PC-3 (cell line): ENCODE results near the gene RANBP10. TPM values are rescaled to one million over a fixed set of nuclear protein-coding genes. Genes with fewer than 3 reads are reported as not detected.

Experiments
- ATAC-seq: fragments of 200-7000 bp; cut with Tn5 transposase; 2 replicates; pipeline ENCODE4 v1.9.1; 2020; ENCODE audit warnings: mild to moderate bottlenecking, moderate library complexity
- BruUV-seq: library from RNA; stranded (reverse); fragments of 400-500 nt; replicated peaks from 2 replicates; lab custom pipeline; 2021; lab: Mats Ljungman, UMichigan
- CTCF ChIA-PET: fragments of 300-600 bp; sonication (Branson Sonifier 250); formaldehyde crosslinking; loops from one replicate; lab custom pipeline; 2022; ENCODE audit warnings: antibody characterized with exemption; lab: Charles Lee
- POLR2A ChIA-PET: fragments of 300-600 bp; sonication (Branson Sonifier 250); formaldehyde crosslinking; loops from one replicate; lab custom pipeline; 2022; ENCODE audit warnings: antibody characterized with exemption; ENCODE audit not compliant: unreplicated experiment; lab: Charles Lee
- DNase-seq: peaks from one replicate; pipeline ENCODE4 v3.0.0-alpha.2; 2015
- H2AFZ ChIP-seq: fragments of 300-600 bp; sonication (generic); 2 replicates; pipeline ENCODE4 v1.6.0; 2016; ENCODE audit warnings: antibody characterized with exemption, low read length
- H3F3A ChIP-seq: fragments of 300-600 bp; sonication (generic); one replicate; pipeline ENCODE4 v1.6.0; 2017; ENCODE audit warnings: antibody characterized with exemption, low read length, control low read depth, mild to moderate bottlenecking; ENCODE audit not compliant: unreplicated experiment
- H3K27ac ChIP-seq: fragments of 300-600 bp; sonication (generic); 2 replicates; pipeline ENCODE4 v1.5.1; 2016; ENCODE audit warnings: mild to moderate bottlenecking, low read length
- H3K27me3 ChIP-seq: fragments of 300-600 bp; sonication (generic); 2 replicates; pipeline ENCODE4 v1.6.1; 2016; ENCODE audit warnings: low read length, mixed read lengths
- H3K36me3 ChIP-seq: fragments of 300-600 bp; sonication (generic); 2 replicates; pipeline ENCODE4 v1.6.1; 2016; ENCODE audit warnings: low read depth, mixed run types, low read length, mixed read lengths
- H3K4me1 ChIP-seq: fragments of 300-600 bp; sonication (generic); 2 replicates; pipeline ENCODE4 v1.5.1; 2016; ENCODE audit warnings: low read length; ENCODE audit not compliant: insufficient read depth
- H3K4me2 ChIP-seq: fragments of 300-600 bp; sonication (generic); 2 replicates; pipeline ENCODE4 v1.6.0; 2016; ENCODE audit warnings: low read length
- H3K4me3 ChIP-seq: fragments of 300-600 bp; sonication (generic); 2 replicates; pipeline ENCODE4 v1.5.1; 2016; ENCODE audit warnings: mild to moderate bottlenecking, low read length, mixed read lengths
- H3K79me2 ChIP-seq: fragments of 300-600 bp; sonication (generic); 2 replicates; pipeline ENCODE4 v1.6.1; 2017; ENCODE audit warnings: low read length, mixed read lengths
- H3K9ac ChIP-seq: fragments of 300-600 bp; sonication (generic); 2 replicates; pipeline ENCODE4 v1.6.0; 2016; ENCODE audit warnings: mild to moderate bottlenecking, low read length
- H3K9me2 ChIP-seq: fragments of 300-600 bp; sonication (generic); replicated peaks from 2 replicates; pipeline ENCODE4 v1.6.1; 2016; ENCODE audit warnings: mixed run types, low read length, mixed read lengths
- H3K9me3 ChIP-seq: fragments of 300-600 bp; sonication (generic); 2 replicates; pipeline ENCODE4 v1.6.1; 2016; ENCODE audit warnings: low read length, mixed read lengths
- H4K20me1 ChIP-seq: fragments of 300-600 bp; sonication (generic); 2 replicates; pipeline ENCODE4 v1.6.1; 2016; ENCODE audit warnings: low read length, mixed read lengths
- EZH2 ChIP-seq: fragments of 300-600 bp; sonication (generic); IDR thresholded peaks from one replicate; pipeline ENCODE4 v1.6.1; 2017; ENCODE audit warnings: antibody characterized with exemption, mild to moderate bottlenecking, low read length; ENCODE audit not compliant: unreplicated experiment
- EZH2phosphoT487 ChIP-seq: fragments of 300-600 bp; sonication (generic); IDR thresholded peaks from 2 replicates; pipeline ENCODE4 v1.6.1; 2018; ENCODE audit warnings: mild to moderate bottlenecking, antibody characterized with exemption, low read length, borderline replicate concordance
- intact Hi-C: fragments of 100-400 bp; cut with micrococcal nuclease; formaldehyde crosslinking; loops from 2 replicates; pipeline ENCODE4 v1.9.0; 2023
- total RNA-seq: library from RNA; depleted of rRNA; stranded (reverse); fragments of >200 nt; gene quantifications from 2 replicates; pipeline ENCODE4 v1.2.3, GENCODE V29; 2014
- TF ChIP-seq, protein P1 (sequence below): fragments of 300-600 bp; sonication (generic); conservative IDR thresholded peaks from 2 replicates; pipeline ENCODE4 v1.5.1; 2017; ENCODE audit warnings: antibody characterized with exemption, low read depth, mild to moderate bottlenecking, low read length

RANBP10 gene
- total RNA-seq, 1 experiment from 2014 or later, result 5.5 TPM

DNA sequence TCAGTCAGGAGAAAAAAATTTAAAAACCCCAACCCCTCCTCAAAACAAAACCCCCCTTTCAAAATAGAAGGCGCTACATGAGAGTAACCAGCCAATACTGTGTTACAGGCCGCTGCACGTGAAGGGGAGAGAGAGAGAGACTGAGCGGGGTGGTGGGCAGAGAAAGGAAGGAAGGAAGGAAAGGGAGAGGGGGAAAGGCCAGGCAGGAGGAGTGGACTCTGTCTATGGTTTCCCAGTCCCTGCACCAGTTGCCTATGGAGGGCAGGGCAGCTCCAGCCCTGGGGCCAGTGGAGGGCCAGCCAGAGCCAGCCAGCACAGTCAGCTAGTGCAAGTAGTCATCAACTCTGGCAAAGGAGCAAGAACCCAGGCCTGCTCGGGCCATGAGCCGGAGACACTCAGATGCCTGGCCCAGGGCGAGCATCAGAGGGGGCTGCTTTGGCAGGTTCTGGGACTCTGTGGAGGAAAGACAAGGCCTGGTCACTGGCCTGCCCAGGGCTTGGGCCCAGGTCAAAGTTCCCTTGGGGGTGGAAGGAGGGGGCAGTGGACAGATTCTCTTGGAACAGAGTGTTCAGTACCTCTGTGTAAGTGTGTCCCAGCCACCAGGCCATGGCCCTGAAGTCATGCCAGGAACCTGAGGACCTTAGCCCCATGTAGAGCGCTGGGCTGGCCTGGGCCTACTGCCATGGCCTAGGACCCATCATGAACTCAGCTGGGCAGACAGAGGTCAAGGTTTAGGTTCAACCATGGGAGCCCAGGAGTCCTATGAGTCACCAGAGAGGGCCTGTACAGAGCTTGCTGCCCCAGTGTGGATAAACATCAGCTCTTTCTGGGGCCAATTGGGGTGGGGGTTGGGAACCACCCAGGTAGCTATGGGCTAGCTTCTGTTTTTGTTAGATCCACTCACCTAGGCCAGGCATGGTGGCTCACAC is 80.0 kb downstream of the RANBP10 start:
- ChIA-PET POLR2A (interaction anchor here (0.6 kb wide), 1 partner anchor 14 kb away, joined by 3 read pairs; no protein-coding TSS in a partner anchor), CTCF (no interaction called here)
- H3K27ac ChIP-seq, result no peak overlapping the region
- intact Hi-C loops, result no loop called here
- no peak for DNase-seq
- no peak overlapping the region for H3K9ac ChIP-seq
- H4K20me1 ChIP-seq, result no peaks in the 10 kb centered on the region
- peaks cover 14% of the 10 kb centered on the region for H3K4me1 ChIP-seq
- H3K36me3 ChIP-seq, result no peaks in the 10 kb centered on the region; the same call in 1 of the 2 replicates
- no peaks in the 10 kb centered on the region for H3F3A ChIP-seq
- H3K9me3 ChIP-seq, result no peaks in the 10 kb centered on the region
- no peak overlapping the region for H3K4me3 ChIP-seq
- TF ChIP-seq EZH2 (no peak), EZH2phosphoT487 (no peak)
- TF ChIP-seq, protein P1, sequence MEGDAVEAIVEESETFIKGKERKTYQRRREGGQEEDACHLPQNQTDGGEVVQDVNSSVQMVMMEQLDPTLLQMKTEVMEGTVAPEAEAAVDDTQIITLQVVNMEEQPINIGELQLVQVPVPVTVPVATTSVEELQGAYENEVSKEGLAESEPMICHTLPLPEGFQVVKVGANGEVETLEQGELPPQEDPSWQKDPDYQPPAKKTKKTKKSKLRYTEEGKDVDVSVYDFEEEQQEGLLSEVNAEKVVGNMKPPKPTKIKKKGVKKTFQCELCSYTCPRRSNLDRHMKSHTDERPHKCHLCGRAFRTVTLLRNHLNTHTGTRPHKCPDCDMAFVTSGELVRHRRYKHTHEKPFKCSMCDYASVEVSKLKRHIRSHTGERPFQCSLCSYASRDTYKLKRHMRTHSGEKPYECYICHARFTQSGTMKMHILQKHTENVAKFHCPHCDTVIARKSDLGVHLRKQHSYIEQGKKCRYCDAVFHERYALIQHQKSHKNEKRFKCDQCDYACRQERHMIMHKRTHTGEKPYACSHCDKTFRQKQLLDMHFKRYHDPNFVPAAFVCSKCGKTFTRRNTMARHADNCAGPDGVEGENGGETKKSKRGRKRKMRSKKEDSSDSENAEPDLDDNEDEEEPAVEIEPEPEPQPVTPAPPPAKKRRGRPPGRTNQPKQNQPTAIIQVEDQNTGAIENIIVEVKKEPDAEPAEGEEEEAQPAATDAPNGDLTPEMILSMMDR, result no peak
- no peaks in the 10 kb centered on the region for H3K27me3 ChIP-seq
- ATAC-seq, result no peak
- H3K4me2 ChIP-seq, result no peak overlapping the region
- H3K9me2 ChIP-seq, result no peaks in the 10 kb centered on the region
- H3K79me2 ChIP-seq, result no peaks in the 10 kb centered on the region
- BruUV-seq, result no TSS peak
- no peak overlapping the region for H2AFZ ChIP-seq

DNA sequence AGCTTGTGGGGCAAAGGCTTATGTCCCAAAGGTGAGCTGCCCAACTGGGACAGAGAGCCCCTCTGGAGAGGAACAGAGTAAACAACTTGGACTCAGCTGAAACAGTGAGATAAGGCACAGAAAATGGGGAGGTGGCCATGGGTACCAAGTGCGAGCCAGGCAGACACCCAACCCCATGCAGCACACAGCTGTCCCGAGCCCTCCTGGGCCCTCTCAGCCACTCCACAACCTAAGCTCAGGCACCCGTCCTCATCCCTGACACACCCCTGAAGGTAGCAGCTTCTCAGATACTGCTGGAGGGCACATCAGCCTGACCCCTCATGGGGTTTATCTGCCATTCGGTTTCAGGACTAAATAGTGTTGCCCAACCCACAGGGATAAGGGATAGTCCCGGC is 82.5 kb downstream of the RANBP10 start:
- DNase-seq, result no peak
- ChIA-PET CTCF (no interaction called here), POLR2A (no interaction called here)
- H3K9me3 ChIP-seq, result no peaks in the 10 kb centered on the region
- TF ChIP-seq EZH2phosphoT487 (no peak), EZH2 (no peak)
- TF ChIP-seq, protein P1, result no peak
- intact Hi-C loops, result loop anchor here (5.0 kb wide), 1 partner anchor 83 kb away; the partner anchor contains the start of genes RANBP10 and TSNAXIP1
- H3K79me2 ChIP-seq, result peaks cover 2% of the 10 kb centered on the region
- no peak for ATAC-seq
- H3K36me3 ChIP-seq, result no peaks in the 10 kb centered on the region
- H3K27ac ChIP-seq, result peak overlapping the region; percentile 58
- no peak overlapping the region for H3K4me3 ChIP-seq
- H3K9me2 ChIP-seq, result no peaks in the 10 kb centered on the region
- BruUV-seq, result no TSS peak
- no peak overlapping the region for H2AFZ ChIP-seq
- peaks cover 23% of the 10 kb centered on the region for H3K4me1 ChIP-seq
- no peaks in the 10 kb centered on the region for H4K20me1 ChIP-seq
- no peaks in the 10 kb centered on the region for H3F3A ChIP-seq
- no peak overlapping the region for H3K4me2 ChIP-seq
- no peak overlapping the region for H3K9ac ChIP-seq
- H3K27me3 ChIP-seq, result no peaks in the 10 kb centered on the region
